GM21381 (cell line): ENCODE measurements around the gene CHML.
A peak's percentile ranks its signal among the peaks of the same experiment; 100 is the strongest.

Experiments used
- ATAC-seq: cut with Tn5 transposase; IDR thresholded peaks from one replicate; pipeline ENCODE4 v1.9.1; 2021; ENCODE audit warnings: mild to moderate bottlenecking, moderate library complexity; ENCODE audit not compliant: unreplicated experiment

The CHML gene

DNA sequence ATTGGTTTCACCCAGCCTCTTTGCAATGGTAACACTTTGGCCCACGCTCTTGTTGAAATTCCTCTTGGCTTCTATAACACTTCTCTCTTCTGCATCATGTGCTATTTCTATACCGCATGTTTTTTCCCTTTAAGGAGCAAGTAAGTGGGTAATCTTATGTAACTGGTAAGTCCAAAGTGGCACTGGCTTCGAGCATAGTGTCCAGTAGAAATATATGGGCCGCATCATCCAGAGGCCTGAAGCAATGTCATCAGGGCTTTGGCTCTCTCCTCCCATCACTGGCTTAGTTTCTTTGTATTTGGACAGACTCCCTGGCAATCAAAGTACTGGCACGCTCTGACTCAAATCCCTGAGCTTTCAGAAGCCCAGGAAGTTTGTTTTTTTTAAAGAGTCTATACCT is 17.5 kb downstream of the CHML start:
- no peak for ATAC-seq

- ATAC-seq: no peak
These were observed 22.7 kb downstream of the CHML start for GRCh38 chr1:241617426-241617825.

DNA sequence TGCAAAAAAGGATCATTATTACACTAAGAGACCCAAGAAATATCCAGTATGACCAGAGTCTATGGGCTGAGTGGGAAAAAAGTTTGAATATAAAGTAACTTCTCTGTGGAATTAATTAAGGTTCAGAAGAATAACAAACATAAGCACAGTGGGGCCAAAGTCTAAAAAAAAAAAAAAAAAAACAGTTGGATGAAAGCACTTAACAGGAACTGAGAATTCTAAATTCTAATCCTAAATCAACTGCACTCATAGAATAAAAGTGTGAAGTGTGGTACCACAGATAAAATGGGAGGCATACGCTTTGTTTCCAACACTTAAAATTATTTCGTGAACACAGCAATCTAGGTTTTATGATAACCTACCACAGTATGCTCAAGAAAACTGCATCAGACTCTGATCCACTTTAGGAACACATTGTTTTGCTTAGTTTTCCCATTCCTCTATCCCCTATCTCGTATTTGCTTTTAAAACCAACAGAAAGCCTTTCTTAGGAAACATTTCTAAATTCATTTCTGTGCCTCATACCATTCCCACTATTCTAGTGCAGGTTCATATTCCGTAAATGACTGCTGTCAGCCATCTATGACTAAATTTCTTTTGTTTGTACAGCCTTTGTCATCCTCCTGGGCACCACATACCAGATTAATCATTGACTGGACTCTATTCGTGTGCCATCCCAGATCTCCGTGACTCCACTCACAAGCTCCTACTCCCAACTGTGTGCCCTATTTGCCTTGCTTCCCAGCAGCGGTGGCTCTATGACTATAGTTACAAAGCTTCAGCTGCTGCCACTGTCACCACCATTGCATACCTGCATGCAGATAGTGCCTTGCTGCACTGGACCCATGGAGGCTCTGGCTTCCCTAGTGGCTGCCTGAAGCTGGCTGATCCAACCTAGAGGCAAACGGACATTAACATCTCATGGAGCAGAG is 24.9 kb downstream of the CHML start:
- no peak for ATAC-seq

GRCh38 chr1:241614572-241614971 is 25.6 kb downstream of the CHML start:
- ATAC-seq: no peak

DNA sequence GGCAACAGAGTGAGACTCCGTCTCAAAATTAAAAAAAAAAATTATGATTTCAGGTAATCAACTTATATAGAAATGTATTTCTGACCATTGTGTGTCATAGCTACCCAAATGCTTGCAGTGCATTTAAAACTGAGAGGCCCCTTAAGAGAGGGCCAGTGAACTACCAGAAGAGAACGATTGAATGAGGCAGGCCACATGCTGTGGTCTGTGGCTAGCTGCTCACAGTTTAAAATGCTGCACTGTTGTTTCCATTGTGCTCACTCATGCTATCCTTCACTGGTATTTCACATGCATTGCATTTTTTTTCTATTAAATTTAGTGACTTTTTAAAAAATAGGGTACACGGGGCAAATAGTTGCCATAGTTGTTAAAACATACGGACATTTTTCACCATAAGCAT is 26.0 kb downstream of the CHML start:
- no peak for ATAC-seq

GRCh38 chr1:241612533-241613477 is 27.4 kb downstream of the CHML start:
- ATAC-seq: no peak

GRCh38 chr1:241611736-241612135 is 28.4 kb downstream of the CHML start:
- ATAC-seq: no peak

GRCh38 chr1:241611063-241611462 is 29.1 kb downstream of the CHML start:
- ATAC-seq: peak; percentile 87

- no peak for ATAC-seq
These were observed 29.9 kb downstream of the CHML start for GRCh38 chr1:241610056-241610815.

DNA sequence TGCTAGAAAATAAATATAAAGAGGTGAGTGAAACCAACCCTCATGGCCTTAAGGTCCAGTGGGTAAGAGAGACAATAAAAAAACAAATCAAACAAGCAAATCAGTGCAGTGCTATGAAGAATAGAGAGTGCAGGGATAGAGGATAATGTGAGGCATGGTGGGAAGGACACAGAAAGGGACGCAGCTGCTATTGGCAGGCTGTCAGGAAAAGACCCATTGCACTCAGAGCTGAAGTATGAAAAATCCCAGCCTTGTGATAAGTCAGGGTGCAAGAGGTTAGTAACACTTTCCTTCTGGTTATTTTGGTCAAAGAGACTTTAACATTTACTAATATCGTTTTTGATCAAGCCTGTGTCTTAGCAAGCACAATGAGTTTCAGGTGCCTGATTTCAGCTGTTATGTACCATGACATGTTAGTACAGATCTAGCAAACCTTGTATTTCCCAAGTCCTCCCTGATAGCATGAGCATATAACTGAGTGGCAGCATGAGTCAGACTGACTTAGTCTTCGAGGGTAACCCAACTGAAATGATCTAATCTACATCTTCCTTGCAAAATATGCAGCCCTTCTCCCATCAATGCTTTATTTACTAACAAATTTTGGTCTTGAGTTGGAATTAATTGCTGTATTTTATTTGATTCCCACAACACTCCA is 31.7 kb downstream of the CHML start:
- ATAC-seq: peak; percentile 28

DNA sequence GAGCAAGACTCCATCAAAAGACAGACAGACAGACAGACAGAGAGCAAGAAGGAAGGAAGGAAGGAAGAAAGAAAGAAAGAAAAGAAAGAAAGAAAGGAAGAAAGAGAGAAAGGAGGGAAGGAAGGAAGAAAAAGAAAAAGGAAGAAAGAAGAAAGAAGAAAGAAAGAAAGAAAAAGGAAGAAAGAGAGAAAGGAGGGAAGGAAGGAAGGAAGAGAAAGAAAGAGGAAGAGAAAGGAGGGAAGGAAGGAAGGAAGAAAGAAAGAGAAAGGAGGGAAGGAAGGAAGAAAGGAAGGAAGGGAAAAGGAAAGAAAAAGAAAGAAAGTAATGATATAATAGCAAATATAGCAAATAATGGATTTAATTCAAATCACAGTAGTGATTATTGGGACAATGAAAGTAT is 32.7 kb downstream of the CHML start:
- ATAC-seq: no peak

- no peak for ATAC-seq
These were observed 33.6 kb downstream of the CHML start for GRCh38 chr1:241606544-241606943.

DNA sequence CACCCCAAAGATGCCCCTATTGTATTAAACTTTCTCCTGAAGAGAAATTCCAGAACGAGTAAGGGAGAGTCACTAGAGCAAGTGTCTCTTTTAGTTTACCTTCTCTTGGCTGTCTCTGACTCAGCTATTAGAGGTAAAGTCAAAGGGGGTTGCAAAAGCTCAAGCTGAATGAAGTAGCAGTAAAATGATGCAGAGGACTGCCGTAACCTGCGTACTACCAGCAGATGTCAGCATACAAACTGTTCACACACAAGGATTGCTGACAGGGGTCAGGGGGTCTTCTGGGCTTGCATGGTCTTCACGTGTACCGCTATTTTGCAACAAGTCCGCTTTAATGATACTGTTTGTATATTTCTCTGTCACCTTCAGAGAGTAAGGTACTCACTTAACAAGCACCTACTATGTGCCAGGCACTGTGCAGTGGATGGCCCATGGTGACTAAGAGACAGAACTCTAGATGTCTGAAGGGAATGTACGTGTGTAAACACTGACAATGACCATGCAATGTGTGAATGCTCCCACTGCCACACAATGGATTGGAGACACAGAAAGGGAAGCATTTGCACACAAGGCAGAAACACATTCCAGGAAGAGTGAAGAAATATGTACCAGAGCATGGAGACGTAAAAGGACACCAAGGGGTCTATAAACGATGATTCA is 34.9 kb downstream of the CHML start:
- ATAC-seq: no peak

DNA sequence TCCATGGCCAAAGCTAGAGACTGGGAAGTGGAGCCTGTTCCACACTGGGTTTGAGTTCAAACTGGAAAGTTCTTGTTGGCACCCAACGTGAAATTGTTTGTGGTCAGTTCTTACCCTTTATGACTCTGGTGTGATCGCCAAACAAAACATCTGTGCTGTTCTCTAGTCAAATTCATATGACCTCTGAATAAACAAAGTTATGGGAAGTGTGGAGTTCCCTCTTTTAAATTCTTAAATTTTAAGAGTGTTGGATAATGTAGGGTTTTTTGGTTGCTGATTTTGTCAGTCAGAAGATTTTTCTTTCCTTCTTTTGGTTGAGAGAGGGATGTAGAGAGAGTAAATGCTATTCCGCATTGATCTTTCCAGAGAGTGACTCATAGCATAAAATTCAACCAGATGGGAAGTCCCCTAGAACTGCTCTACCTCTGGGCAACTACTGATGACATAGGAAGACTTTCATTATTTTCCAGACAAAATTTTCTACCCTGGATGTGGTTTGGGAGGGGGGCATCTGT is 36.4 kb downstream of the CHML start:
- no peak for ATAC-seq

- ATAC-seq: peak; percentile 83
These were observed 39.7 kb downstream of the CHML start for GRCh38 chr1:241600496-241600901.

- ATAC-seq: peak; percentile 29
These were observed 41.9 kb downstream of the CHML start for GRCh38 chr1:241598249-241598648.

- no peak for ATAC-seq
These were observed 43.5 kb downstream of the CHML start for GRCh38 chr1:241596633-241597032.

DNA sequence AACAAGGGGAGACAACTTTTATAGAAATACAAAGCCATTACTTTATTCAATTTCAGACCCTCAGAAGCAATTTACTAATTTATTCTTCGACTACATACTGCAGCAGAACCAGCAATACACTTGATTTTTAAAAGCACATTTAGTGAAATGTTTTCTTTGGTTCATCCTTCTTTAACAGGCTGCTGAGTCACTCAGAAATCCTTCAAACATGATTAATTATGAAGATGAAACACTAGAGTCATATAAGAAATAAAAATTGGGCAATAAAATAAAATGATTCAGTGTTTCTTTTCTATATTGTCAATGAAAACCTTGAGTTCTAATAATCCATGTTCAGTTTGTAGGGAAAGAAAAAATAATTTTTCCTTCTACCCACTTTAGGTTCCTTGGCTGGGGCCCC is 47.0 kb downstream of the CHML start:
- no peak for ATAC-seq

- ATAC-seq: peak; percentile 59
These were observed 47.8 kb downstream of the CHML start for GRCh38 chr1:241592273-241592958.
